Mucosa of descending colon (tissue), 3 donors: Measurements from ENCODE around the gene SIX2. TPM values are rescaled to one million over a fixed set of nuclear protein-coding genes. Genes with fewer than 3 reads are reported as not detected.
"Not testable (repeated sequence)": the region's sequence is repeated elsewhere in the genome, so short reads cannot be mapped to it uniquely, and the experiment has no call there.

Experiments
- ATAC-seq: fragments of 200-7000 bp; cut with Tn5 transposase; one replicate; pipeline ENCODE4 v1.9.1; 2020; ENCODE audit warnings: mild to moderate bottlenecking, moderate library complexity
- DNase-seq, 3 donors: peaks; one replicate each; pipeline ENCODE4 v3.0.0-alpha.2; 2020
- H3K36me3 ChIP-seq: fragments of 200-600 bp; one replicate; pipeline ENCODE4 v1.8.0; 2021; ENCODE audit warnings: low read depth, mild to moderate bottlenecking
- H3K4me1 ChIP-seq: fragments of 200-600 bp; one replicate; pipeline ENCODE4 v1.8.0; 2021; ENCODE audit warnings: low read depth, mild to moderate bottlenecking
- H3K4me3 ChIP-seq: fragments of 200-600 bp; one replicate; pipeline ENCODE4 v1.8.0; 2021; ENCODE audit warnings: mild to moderate bottlenecking
- H3K9me3 ChIP-seq: fragments of 200-600 bp; one replicate; pipeline ENCODE4 v1.8.0; 2021; ENCODE audit warnings: mild to moderate bottlenecking
- intact Hi-C, 2 donors: fragments of 100-400 bp; cut with DNase I in 1 of 2; cut with micrococcal nuclease in 1 of 2; formaldehyde crosslinking; loops; one replicate each; pipeline versions ENCODE4 v1.11.0 to v1.11.1; 2022; cut with DNase I, micrococcal nuclease
- total RNA-seq, 3 donors: library from RNA; stranded (reverse); fragmentation: NEBNext Ultra II Directional in 2 of 3; extraction: Animal tissue kit (Norgen Biotek cat#: 25700) in 2 of 3; gene quantifications; one replicate each; pipeline versions ENCODE4 v1.2.1 to v1.2.4, GENCODE V29; 2021 to 2023
- TF ChIP-seq, protein P1 (sequence below): fragments of 200-600 bp; IDR thresholded peaks from one replicate; pipeline ENCODE4 v1.8.0; 2022; ENCODE audit warnings: antibody characterized with exemption, mild to moderate bottlenecking
- donor health status: DM: no; HTN: no; CAD: no; lungs with moderate emphysema.
- donor health status: DM: no; HTN: no; CAD: no.
- donor health status: DM: no; HTN: yes; CAD: no.

Gene SIX2
- total RNA-seq, 3 donors from 2014 or later = 0.12 TPM; not detected in 2

- intact Hi-C loops = no loop called here
- DNase-seq (no peak), ATAC-seq (no peak)
- no peaks in the 10 kb centered on the region for H3K36me3 ChIP-seq
- TF ChIP-seq, protein P1, sequence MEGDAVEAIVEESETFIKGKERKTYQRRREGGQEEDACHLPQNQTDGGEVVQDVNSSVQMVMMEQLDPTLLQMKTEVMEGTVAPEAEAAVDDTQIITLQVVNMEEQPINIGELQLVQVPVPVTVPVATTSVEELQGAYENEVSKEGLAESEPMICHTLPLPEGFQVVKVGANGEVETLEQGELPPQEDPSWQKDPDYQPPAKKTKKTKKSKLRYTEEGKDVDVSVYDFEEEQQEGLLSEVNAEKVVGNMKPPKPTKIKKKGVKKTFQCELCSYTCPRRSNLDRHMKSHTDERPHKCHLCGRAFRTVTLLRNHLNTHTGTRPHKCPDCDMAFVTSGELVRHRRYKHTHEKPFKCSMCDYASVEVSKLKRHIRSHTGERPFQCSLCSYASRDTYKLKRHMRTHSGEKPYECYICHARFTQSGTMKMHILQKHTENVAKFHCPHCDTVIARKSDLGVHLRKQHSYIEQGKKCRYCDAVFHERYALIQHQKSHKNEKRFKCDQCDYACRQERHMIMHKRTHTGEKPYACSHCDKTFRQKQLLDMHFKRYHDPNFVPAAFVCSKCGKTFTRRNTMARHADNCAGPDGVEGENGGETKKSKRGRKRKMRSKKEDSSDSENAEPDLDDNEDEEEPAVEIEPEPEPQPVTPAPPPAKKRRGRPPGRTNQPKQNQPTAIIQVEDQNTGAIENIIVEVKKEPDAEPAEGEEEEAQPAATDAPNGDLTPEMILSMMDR = no peak
- H3K4me1 ChIP-seq = no peaks in the 10 kb centered on the region
- H3K4me3 ChIP-seq = no peak overlapping the region
- no peaks in the 10 kb centered on the region for H3K9me3 ChIP-seq
Measured at GRCh38 chr2:45040786-45041185, 31.5 kb upstream of the SIX2 start.

DNA sequence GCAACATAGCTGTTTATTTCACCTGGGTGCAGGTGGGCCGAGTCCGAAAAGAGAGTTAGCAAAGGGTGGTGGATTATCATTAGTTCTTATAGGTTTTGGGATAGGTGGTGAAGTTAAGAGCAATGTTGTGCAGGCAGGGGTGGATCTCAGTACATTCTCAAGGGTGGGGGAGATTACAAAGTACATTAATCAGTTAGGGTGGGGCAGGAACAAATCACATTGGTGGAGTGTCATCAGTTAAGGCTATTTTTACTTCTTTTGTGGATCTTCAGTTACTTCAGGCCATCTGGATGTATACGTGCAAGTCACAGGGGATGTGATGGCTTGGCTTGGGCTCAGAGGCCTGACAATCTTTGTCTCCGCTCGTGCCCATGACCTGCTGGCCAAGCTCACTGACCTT, 30.6 kb upstream of the SIX2 start:
- H3K4me3 ChIP-seq, ATAC-seq, H3K36me3 ChIP-seq, H3K9me3 ChIP-seq, DNase-seq, intact Hi-C loops, H3K4me1 ChIP-seq: not testable (repeated sequence)

DNA sequence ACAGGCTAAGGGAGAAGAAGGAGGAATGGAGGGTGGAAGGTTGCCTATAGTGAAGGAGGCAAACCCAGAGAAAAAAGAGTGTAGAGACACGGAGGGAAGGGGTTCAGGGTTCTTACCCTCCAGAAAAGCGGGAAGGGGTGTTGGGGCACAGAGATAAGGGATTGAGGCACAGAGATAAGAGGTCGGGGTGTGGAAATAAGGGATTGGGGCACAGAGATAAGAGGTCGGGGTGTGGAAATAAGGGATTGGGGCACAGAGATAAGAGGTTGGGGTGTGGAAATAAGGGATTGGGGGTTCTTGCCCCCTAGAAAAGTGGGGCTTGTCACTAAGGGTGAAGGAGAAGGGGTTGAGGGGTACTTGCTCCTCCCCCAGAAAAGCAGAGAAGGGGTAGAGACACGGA, 29.6 kb upstream of the SIX2 start:
- H3K9me3 ChIP-seq, H3K4me3 ChIP-seq, ATAC-seq, H3K36me3 ChIP-seq, H3K4me1 ChIP-seq, intact Hi-C loops, DNase-seq: not testable (repeated sequence)

GRCh38 chr2:45033302-45033701, 24.1 kb upstream of the SIX2 start:
- intact Hi-C loops = no loop called here
- H3K9me3 ChIP-seq = no peaks in the 10 kb centered on the region
- DNase-seq (no peak), ATAC-seq (no peak)
- H3K4me3 ChIP-seq = no peak overlapping the region
- TF ChIP-seq, protein P1 = no peak
- no peaks in the 10 kb centered on the region for H3K36me3 ChIP-seq
- H3K4me1 ChIP-seq = no peaks in the 10 kb centered on the region

DNA sequence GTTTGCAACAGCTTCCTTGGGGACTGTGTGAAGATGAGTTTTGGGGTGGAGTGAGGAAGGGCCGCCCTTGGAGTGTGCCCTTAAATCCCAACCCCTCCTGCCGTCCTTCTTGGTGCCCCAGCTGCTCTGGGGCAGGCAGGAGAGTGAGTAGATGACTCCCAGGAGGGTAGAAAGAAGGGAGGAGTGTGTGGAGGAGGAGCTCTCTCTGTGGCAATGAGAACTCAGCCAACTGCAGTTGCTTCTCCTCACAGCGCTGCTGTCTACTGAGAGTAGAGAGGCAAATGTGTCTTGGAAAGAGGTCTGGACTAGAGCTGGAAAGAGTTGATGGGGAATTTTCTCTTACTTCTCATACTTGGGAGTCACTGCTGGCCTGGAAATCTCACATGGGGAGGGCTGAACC, 21.8 kb upstream of the SIX2 start:
- Histone ChIP-seq H3K4me1 (no peaks in the 10 kb centered on the region), H3K36me3 (no peaks in the 10 kb centered on the region), H3K9me3 (no peaks in the 10 kb centered on the region), H3K4me3 (no peak overlapping the region)
- TF ChIP-seq, protein P1 = no peak
- DNase-seq = no peak
- no peak for ATAC-seq
- intact Hi-C loops = no loop called here

- ATAC-seq (no peak), DNase-seq (no peak)
- Histone ChIP-seq H3K4me3 (no peak overlapping the region), H3K4me1 (no peaks in the 10 kb centered on the region), H3K9me3 (no peaks in the 10 kb centered on the region), H3K36me3 (no peaks in the 10 kb centered on the region)
- intact Hi-C loops = no loop called here
- TF ChIP-seq, protein P1 = no peak
Measured at GRCh38 chr2:45030553-45030952, 21.3 kb upstream of the SIX2 start.

- intact Hi-C loops = no loop called here
- Histone ChIP-seq H3K9me3 (no peaks in the 10 kb centered on the region), H3K4me1 (no peaks in the 10 kb centered on the region), H3K36me3 (no peaks in the 10 kb centered on the region), H3K4me3 (no peak overlapping the region)
- TF ChIP-seq, protein P1 = no peak
- DNase-seq (no peak), ATAC-seq (no peak)
Measured at GRCh38 chr2:45029215-45029614, 20.0 kb upstream of the SIX2 start.
